Keratinocyte (primary cell): ENCODE measurements around the gene RCAN3.

Source experiments
- EZH2 ChIP-seq: IDR thresholded peaks from one replicate; pipeline ENCODE4 v1.6.1; 2012; ENCODE audit warnings: inconsistent platforms, mild to moderate bottlenecking, low read length, moderate library complexity
- TF ChIP-seq, protein P1 (sequence below), 3 experiments: IDR thresholded peaks in 1 of 3; conservative IDR thresholded peaks in 1 of 3; optimal IDR thresholded peaks in 1 of 3; 2 replicates in 2 of 3; 3 replicates in 1 of 3; pipeline versions ENCODE3 to v1.5.1; 2011; ENCODE audit warnings: low read length in 3 of 3, mild to moderate bottlenecking in 3 of 3, moderate library complexity in 2 of 3, control low read depth in 1 of 3, inconsistent platforms in 1 of 3; ENCODE audit not compliant: insufficient read depth in 2 of 3; ENCODE audit errors: extremely low read depth in 1 of 3

DNA sequence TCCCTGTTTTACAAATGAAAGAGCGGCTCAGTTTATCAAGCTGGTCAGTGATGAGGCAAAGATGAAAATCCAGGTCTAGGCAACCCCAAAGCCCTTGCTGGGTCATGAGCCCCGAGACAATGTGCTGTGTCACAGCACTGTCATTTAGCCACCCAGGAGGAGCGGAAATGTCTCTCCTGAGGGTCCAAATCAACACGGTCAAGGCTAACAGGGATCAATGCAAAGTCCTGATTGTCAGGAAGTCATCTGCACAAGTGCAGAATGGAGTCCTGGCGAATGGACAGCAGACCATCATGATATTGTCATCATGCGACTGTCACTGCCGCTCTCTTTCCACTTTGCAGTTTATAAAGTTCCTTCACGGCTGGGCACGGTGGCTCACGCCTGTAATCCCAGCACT lies 83.5 kb downstream of the RCAN3 start:
- TF ChIP-seq, protein P1, sequence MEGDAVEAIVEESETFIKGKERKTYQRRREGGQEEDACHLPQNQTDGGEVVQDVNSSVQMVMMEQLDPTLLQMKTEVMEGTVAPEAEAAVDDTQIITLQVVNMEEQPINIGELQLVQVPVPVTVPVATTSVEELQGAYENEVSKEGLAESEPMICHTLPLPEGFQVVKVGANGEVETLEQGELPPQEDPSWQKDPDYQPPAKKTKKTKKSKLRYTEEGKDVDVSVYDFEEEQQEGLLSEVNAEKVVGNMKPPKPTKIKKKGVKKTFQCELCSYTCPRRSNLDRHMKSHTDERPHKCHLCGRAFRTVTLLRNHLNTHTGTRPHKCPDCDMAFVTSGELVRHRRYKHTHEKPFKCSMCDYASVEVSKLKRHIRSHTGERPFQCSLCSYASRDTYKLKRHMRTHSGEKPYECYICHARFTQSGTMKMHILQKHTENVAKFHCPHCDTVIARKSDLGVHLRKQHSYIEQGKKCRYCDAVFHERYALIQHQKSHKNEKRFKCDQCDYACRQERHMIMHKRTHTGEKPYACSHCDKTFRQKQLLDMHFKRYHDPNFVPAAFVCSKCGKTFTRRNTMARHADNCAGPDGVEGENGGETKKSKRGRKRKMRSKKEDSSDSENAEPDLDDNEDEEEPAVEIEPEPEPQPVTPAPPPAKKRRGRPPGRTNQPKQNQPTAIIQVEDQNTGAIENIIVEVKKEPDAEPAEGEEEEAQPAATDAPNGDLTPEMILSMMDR (optimal IDR thresholded peaks at IDR 0.05 in 1 of 3, IDR thresholded peaks at IDR 0.05 in 1 of 3, conservative IDR thresholded peaks at IDR 0.05 in 1 of 3; ENCODE audit: extremely low read depth in 1 of 3, insufficient read depth in 2 of 3, low read length in 3 of 3): no peak
- no peak for TF ChIP-seq EZH2
